ENCODE results near the gene C2CD4A. TPM values are rescaled to one million over a fixed set of nuclear protein-coding genes. Genes with fewer than 3 reads are reported as not detected.
"Not testable (repeated sequence)": the region's sequence is repeated elsewhere in the genome, so short reads cannot be mapped to it uniquely, and the experiment has no call there.

Gene C2CD4A
- total RNA-seq, 1 donor from 2014 or later: not detected

- peaks cover 9% of the 10 kb centered on the region for H3K36me3 Mint-ChIP-seq
- H3K27me3 Mint-ChIP-seq (ENCODE audit: low read depth): no peaks in the 10 kb centered on the region
- no peak overlapping the region for H3K27ac Mint-ChIP-seq
- no peak overlapping the region for H3K4me3 Mint-ChIP-seq
- peaks cover 3% of the 10 kb centered on the region for H3K4me1 Mint-ChIP-seq
- DNase-seq (ENCODE audit: low spot score in 2 of 2, unreplicated experiment in 2 of 2): no peak
- no peak for TF ChIP-seq CTCF (IDR thresholded peaks at IDR 0.05; ENCODE audit: unreplicated experiment)
- H3K9me3 Mint-ChIP-seq: no peaks in the 10 kb centered on the region
Observed at GRCh38 chr15:62027916-62028315, 38.9 kb upstream of the C2CD4A start.

DNA sequence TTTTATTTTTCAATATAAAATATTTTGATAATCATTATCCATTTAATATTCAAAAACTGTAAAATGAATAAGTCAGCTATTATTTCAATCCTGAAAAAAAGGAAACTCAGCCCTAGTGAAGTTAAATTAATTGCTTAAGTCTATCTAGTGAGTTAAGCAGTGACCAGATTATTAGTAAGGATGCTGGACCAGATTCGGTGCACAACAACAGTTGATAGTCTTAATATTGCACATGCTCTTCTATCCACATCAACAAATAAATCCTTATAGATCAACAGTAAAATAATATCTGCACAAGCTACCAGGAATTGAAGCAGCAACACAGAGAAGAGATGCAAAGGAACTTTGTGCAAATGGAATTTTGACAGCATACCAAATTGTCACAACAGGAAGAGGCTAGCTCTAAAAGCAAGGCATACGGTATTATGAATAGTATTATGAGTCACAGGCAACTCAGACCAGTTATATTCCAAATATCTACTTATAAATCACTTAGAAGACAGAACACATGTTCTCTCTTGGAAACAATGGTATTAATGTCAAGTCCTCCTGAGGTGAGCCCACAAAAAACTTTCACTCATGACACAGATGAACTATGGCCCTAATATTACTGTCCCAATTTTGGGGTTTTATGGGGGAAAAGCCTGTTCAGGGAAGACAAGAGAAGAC is 31.4 kb upstream of the C2CD4A start:
- Mint-ChIP-seq H3K27ac (no peak overlapping the region), H3K36me3 (peaks cover 19% of the 10 kb centered on the region), H3K9me3 (peaks cover 18% of the 10 kb centered on the region), H3K4me3 (no peak overlapping the region), H3K27me3 (ENCODE audit: low read depth) (no peaks in the 10 kb centered on the region), H3K4me1 (no peaks in the 10 kb centered on the region)
- no peak for DNase-seq (ENCODE audit: low spot score in 2 of 2, unreplicated experiment in 2 of 2)
- TF ChIP-seq CTCF (IDR thresholded peaks at IDR 0.05; ENCODE audit: unreplicated experiment): no peak

GRCh38 chr15:62046078-62046743 is 20.6 kb upstream of the C2CD4A start:
- peaks cover 2% of the 10 kb centered on the region for H3K4me1 Mint-ChIP-seq

GRCh38 chr15:62047282-62047827 is 19.4 kb upstream of the C2CD4A start:
- Mint-ChIP-seq H3K4me3 (no peak overlapping the region), H3K27me3 (ENCODE audit: low read depth) (no peaks in the 10 kb centered on the region), H3K4me1 (peaks cover 2% of the 10 kb centered on the region), H3K9me3 (peaks cover 2% of the 10 kb centered on the region), H3K27ac (no peak overlapping the region), H3K36me3 (peaks cover 3% of the 10 kb centered on the region)
- no peak for DNase-seq (ENCODE audit: low spot score in 2 of 2, unreplicated experiment in 2 of 2)
- no peak for TF ChIP-seq CTCF (IDR thresholded peaks at IDR 0.05; ENCODE audit: unreplicated experiment)

More at GRCh38 chr15:62046078-62046743, 20.6 kb upstream of the C2CD4A start:
- Mint-ChIP-seq H3K9me3 (peaks cover 2% of the 10 kb centered on the region), H3K4me3 (no peak overlapping the region), H3K36me3 (peaks cover 3% of the 10 kb centered on the region), H3K27ac (peak overlapping the region; percentile 43), H3K27me3 (ENCODE audit: low read depth) (no peaks in the 10 kb centered on the region)
- no peak for TF ChIP-seq CTCF (IDR thresholded peaks at IDR 0.05; ENCODE audit: unreplicated experiment)
- DNase-seq (ENCODE audit: low spot score in 2 of 2, unreplicated experiment in 2 of 2): no peak

GRCh38 chr15:62048254-62048653 is 18.5 kb upstream of the C2CD4A start:
- H3K27me3 Mint-ChIP-seq (ENCODE audit: low read depth): not testable (repeated sequence)

DNA sequence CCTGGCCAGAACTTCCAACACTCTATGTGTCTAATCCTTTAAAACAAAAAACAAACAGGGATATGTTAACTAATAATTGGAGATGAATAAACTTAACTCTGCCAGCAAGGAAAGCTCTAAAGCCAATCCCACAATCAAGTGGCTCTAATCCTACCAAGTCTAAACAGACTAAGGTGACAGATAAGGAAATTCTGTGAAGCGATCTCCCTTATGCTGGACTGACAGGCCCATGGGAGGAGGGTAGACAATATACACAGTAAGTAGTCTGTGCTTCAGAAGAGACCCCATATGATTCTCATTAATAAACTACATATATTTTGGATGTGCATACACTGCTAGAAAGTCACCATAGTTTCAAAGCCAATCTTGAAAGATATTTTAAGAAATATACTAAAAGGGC is 16.7 kb upstream of the C2CD4A start:
- Mint-ChIP-seq H3K9me3 (peaks cover 2% of the 10 kb centered on the region), H3K27ac (no peak overlapping the region), H3K4me1 (peaks cover 2% of the 10 kb centered on the region), H3K36me3 (peaks cover 3% of the 10 kb centered on the region), H3K27me3 (ENCODE audit: low read depth) (no peaks in the 10 kb centered on the region), H3K4me3 (no peak overlapping the region)
- no peak for DNase-seq (ENCODE audit: low spot score in 2 of 2, unreplicated experiment in 2 of 2)
- TF ChIP-seq CTCF (IDR thresholded peaks at IDR 0.05; ENCODE audit: unreplicated experiment): no peak

More at GRCh38 chr15:62048254-62048653, 18.5 kb upstream of the C2CD4A start:
- H3K36me3 Mint-ChIP-seq; H3K4me1 Mint-ChIP-seq; H3K27ac Mint-ChIP-seq; H3K4me3 Mint-ChIP-seq; DNase-seq (ENCODE audit: low spot score in 2 of 2, unreplicated experiment in 2 of 2); H3K9me3 Mint-ChIP-seq: not testable (repeated sequence)

Measured in mesothelial cell of epicardium (in vitro differentiated cells).